Caco-2 (cell line): Measurements from ENCODE around the gene C2orf74. TPM values are rescaled to one million over a fixed set of nuclear protein-coding genes. Genes with fewer than 3 reads are reported as not detected.

Experiments used
- BruUV-seq: library from RNA; stranded (reverse); fragments of 400-500 nt; replicated peaks from 2 replicates; lab custom pipeline; 2021; lab: Mats Ljungman, UMichigan
- CTCF ChIA-PET: fragments of 300-600 bp; sonication (Branson Sonifier 250); formaldehyde crosslinking; loops from one replicate; lab custom pipeline; 2022; ENCODE audit warnings: antibody characterized with exemption; lab: Charles Lee
- POLR2A ChIA-PET: fragments of 300-600 bp; sonication (Branson Sonifier 250); formaldehyde crosslinking; loops from one replicate; lab custom pipeline; 2022; ENCODE audit warnings: antibody characterized with exemption; lab: Charles Lee
- DNase-seq, 2 experiments: peaks; one replicate each; pipeline versions ENCODE4 v3.0.0 to v3.0.0-alpha.2; 2020 to 2022
- H3K27me3 ChIP-seq: replicated peaks from 2 replicates; pipeline ENCODE4 v1.6.0; 2011; ENCODE audit warnings: low read length; ENCODE audit not compliant: control insufficient read depth, insufficient read depth
- H3K36me3 ChIP-seq: 2 replicates; pipeline ENCODE4 v1.5.1; 2011; ENCODE audit warnings: low read length; ENCODE audit not compliant: control insufficient read depth, insufficient read depth
- H3K4me1 ChIP-seq: fragments of 250-450 bp; sonication (Bioruptor Pico); 2 replicates; pipeline ENCODE4 v1.5.1; 2020; ENCODE audit warnings: mild to moderate bottlenecking
- H3K4me3 ChIP-seq: 2 replicates; pipeline ENCODE4 v1.5.1; 2011; ENCODE audit warnings: low read depth, mild to moderate bottlenecking, control low read depth, low read length
- H3K9me3 ChIP-seq: fragments of 250-450 bp; sonication (Bioruptor Pico); 2 replicates; pipeline ENCODE4 v1.5.1; 2020; ENCODE audit warnings: mild to moderate bottlenecking, moderate library complexity
- H3K27ac Mint-ChIP-seq: one replicate; pipeline ENCODE4 v1.8.0; 2022; ENCODE audit warnings: mixed read lengths; ENCODE audit not compliant: unreplicated experiment
- H3K27me3 Mint-ChIP-seq: one replicate; pipeline ENCODE4 v1.8.0; 2022; ENCODE audit warnings: mixed read lengths; ENCODE audit not compliant: insufficient read depth, unreplicated experiment
- H3K36me3 Mint-ChIP-seq: one replicate; pipeline ENCODE4 v1.8.0; 2022; ENCODE audit warnings: mild to moderate bottlenecking, mixed read lengths; ENCODE audit not compliant: insufficient read depth, unreplicated experiment
- H3K4me1 Mint-ChIP-seq: one replicate; pipeline ENCODE4 v1.8.0; 2022; ENCODE audit warnings: low read depth, mixed read lengths; ENCODE audit not compliant: unreplicated experiment
- H3K4me3 Mint-ChIP-seq: one replicate; pipeline ENCODE4 v1.8.0; 2022; ENCODE audit warnings: mild to moderate bottlenecking, moderate library complexity, mixed read lengths; ENCODE audit not compliant: unreplicated experiment
- H3K9me3 Mint-ChIP-seq: one replicate; pipeline ENCODE4 v1.8.0; 2022; ENCODE audit warnings: mixed read lengths; ENCODE audit not compliant: unreplicated experiment
- intact Hi-C: fragments of 100-400 bp; cut with micrococcal nuclease; formaldehyde crosslinking; loops from one replicate; pipeline ENCODE4 v1.10.0; 2022; ENCODE audit not compliant: unreplicated experiment
- total RNA-seq: library from RNA; stranded (reverse); gene quantifications from 2 replicates; pipeline ENCODE4 v1.2.3, GENCODE V29; 2022
- TF ChIP-seq, protein P1 (sequence below), 2 experiments: fragments of 200-600 bp in 1 of 2; IDR thresholded peaks; 1 replicate in 1 of 2; 2 replicates in 1 of 2; pipeline versions ENCODE4 v1.5.1 to v1.8.0; 2011 to 2022; ENCODE audit warnings: antibody characterized with exemption in 1 of 2, control low read depth in 1 of 2, inconsistent platforms in 1 of 2, low read depth in 1 of 2, low read length in 1 of 2, mild to moderate bottlenecking in 1 of 2, moderate library complexity in 1 of 2; ENCODE audit not compliant: insufficient read depth in 1 of 2, severe bottlenecking in 1 of 2, unreplicated experiment in 1 of 2

C2orf74 gene
- total RNA-seq, 1 experiment from 2014 or later: not detected

- BruUV-seq: no TSS peak
- H3K4me1 ChIP-seq: peaks cover 7% of the 10 kb centered on the region; the same call in 1 of the 2 replicates
- Mint-ChIP-seq H3K4me1 (peaks cover 15% of the 10 kb centered on the region), H3K27me3 (peaks cover 2% of the 10 kb centered on the region), H3K9me3 (no peaks in the 10 kb centered on the region), H3K36me3 (no peaks in the 10 kb centered on the region), H3K4me3 (no peak overlapping the region), H3K27ac (no peak overlapping the region)
- ChIA-PET POLR2A (no interaction called here), CTCF (no interaction called here)
- TF ChIP-seq, protein P1, sequence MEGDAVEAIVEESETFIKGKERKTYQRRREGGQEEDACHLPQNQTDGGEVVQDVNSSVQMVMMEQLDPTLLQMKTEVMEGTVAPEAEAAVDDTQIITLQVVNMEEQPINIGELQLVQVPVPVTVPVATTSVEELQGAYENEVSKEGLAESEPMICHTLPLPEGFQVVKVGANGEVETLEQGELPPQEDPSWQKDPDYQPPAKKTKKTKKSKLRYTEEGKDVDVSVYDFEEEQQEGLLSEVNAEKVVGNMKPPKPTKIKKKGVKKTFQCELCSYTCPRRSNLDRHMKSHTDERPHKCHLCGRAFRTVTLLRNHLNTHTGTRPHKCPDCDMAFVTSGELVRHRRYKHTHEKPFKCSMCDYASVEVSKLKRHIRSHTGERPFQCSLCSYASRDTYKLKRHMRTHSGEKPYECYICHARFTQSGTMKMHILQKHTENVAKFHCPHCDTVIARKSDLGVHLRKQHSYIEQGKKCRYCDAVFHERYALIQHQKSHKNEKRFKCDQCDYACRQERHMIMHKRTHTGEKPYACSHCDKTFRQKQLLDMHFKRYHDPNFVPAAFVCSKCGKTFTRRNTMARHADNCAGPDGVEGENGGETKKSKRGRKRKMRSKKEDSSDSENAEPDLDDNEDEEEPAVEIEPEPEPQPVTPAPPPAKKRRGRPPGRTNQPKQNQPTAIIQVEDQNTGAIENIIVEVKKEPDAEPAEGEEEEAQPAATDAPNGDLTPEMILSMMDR (IDR thresholded peaks at IDR 0.05; ENCODE audit: insufficient read depth in 1 of 2, low read depth in 1 of 2, low read length in 1 of 2, severe bottlenecking in 1 of 2, unreplicated experiment in 1 of 2): no peak
- H3K9me3 ChIP-seq: no peaks in the 10 kb centered on the region
- no peak for DNase-seq
- intact Hi-C loops: no loop called here
- no peaks in the 10 kb centered on the region for H3K36me3 ChIP-seq
- H3K27me3 ChIP-seq: no peaks in the 10 kb centered on the region
- H3K4me3 ChIP-seq: no peak overlapping the region
Observed at GRCh38 chr2:61173116-61173515, 11.1 kb downstream of the C2orf74 start.

DNA sequence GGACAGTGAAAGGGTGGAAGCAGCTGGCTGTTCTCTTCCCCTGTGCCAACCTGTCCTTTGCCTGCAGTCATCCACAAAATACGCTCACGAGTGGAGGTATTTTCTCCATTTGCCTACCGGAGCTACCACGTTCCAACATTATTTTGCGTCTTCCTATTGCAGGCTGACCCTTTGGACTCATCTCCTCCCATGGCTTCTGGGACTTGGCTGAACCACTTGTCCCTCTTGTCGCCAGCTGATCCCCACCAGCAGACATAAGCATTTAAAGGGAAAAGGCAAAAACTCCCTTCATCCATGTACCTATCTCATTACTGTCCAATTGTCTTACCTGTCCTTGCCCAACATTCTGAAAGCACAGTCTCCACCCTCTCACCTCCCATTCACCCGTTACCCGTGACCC, 13.0 kb downstream of the C2orf74 start:
- TF ChIP-seq, protein P1 (IDR thresholded peaks at IDR 0.05; ENCODE audit: insufficient read depth in 1 of 2, low read depth in 1 of 2, low read length in 1 of 2, severe bottlenecking in 1 of 2, unreplicated experiment in 1 of 2): no peak
- H3K36me3 ChIP-seq: no peaks in the 10 kb centered on the region
- Mint-ChIP-seq H3K27ac (no peak overlapping the region), H3K36me3 (peaks cover 7% of the 10 kb centered on the region), H3K27me3 (peaks cover 2% of the 10 kb centered on the region), H3K4me1 (peaks cover 22% of the 10 kb centered on the region), H3K4me3 (no peak overlapping the region), H3K9me3 (no peaks in the 10 kb centered on the region)
- H3K9me3 ChIP-seq: no peaks in the 10 kb centered on the region
- CTCF ChIA-PET: no interaction called here
- no peak for DNase-seq
- no peak overlapping the region for H3K4me3 ChIP-seq
- H3K4me1 ChIP-seq: peaks cover 16% of the 10 kb centered on the region; the same call in 1 of the 2 replicates
- H3K27me3 ChIP-seq: no peaks in the 10 kb centered on the region
- POLR2A ChIA-PET: no interaction called here
- intact Hi-C loops: loop anchor here (5.0 kb wide), 2 partner anchors 158 to 362 kb away; partner anchors contain the start of genes PEX13, PUS10 and XPO1
- BruUV-seq: no TSS peak

- POLR2A ChIA-PET: interaction anchor here (0.6 to 1.0 kb wide), 5 partner anchors 21 to 575 kb away, joined by 3 to 7 read pairs (median 3); no protein-coding TSS in a partner anchor
- peaks cover 27% of the 10 kb centered on the region for H3K36me3 Mint-ChIP-seq
- CTCF ChIA-PET: interaction anchor here (1.3 kb wide), 1 partner anchor 42 kb away, joined by 6 read pairs; no protein-coding TSS in a partner anchor
- H3K4me3 Mint-ChIP-seq: peak overlapping the region; percentile 83
- peak; percentile 96 to 97 for DNase-seq
- H3K36me3 ChIP-seq: no peaks in the 10 kb centered on the region
- H3K27me3 Mint-ChIP-seq: no peaks in the 10 kb centered on the region
- TF ChIP-seq, protein P1 (IDR thresholded peaks at IDR 0.05; ENCODE audit: insufficient read depth in 1 of 2, low read depth in 1 of 2, low read length in 1 of 2, severe bottlenecking in 1 of 2, unreplicated experiment in 1 of 2): peak in 1 of 2 experiments; percentile 13
- H3K9me3 Mint-ChIP-seq: no peaks in the 10 kb centered on the region
- peak overlapping the region; percentile 80 for H3K27ac Mint-ChIP-seq
- peak overlapping the region; percentile 82 for H3K4me3 ChIP-seq
- no peaks in the 10 kb centered on the region for H3K9me3 ChIP-seq
- H3K4me1 ChIP-seq: peaks cover 16% of the 10 kb centered on the region; the same call in 1 of the 2 replicates
- H3K27me3 ChIP-seq: no peaks in the 10 kb centered on the region
- intact Hi-C loops: loop anchor here (1.0 to 5.0 kb wide), 5 partner anchors 42 to 360 kb away; partner anchors contain the start of genes PEX13, PUS10, REL and SANBR
- no TSS peak for BruUV-seq
- peaks cover 16% of the 10 kb centered on the region for H3K4me1 Mint-ChIP-seq
Observed at GRCh38 chr2:61176755-61177726, 15.1 kb downstream of the C2orf74 start.
